IPS-18a (cell line): ENCODE results near the gene TVP23A.

ENCODE experiments used
- H3K27ac ChIP-seq: one replicate; pipeline ENCODE4 v1.5.1; 2013; ENCODE audit warnings: low read length
- H3K27me3 ChIP-seq: one replicate; pipeline ENCODE4 v1.6.1; 2013; ENCODE audit warnings: mild to moderate bottlenecking, low read length; ENCODE audit not compliant: control insufficient read depth, insufficient read depth
- H3K36me3 ChIP-seq: one replicate; pipeline ENCODE4 v1.6.1; 2013; ENCODE audit warnings: low read depth, low read length; ENCODE audit not compliant: control insufficient read depth
- H3K4me1 ChIP-seq: one replicate; pipeline ENCODE4 v1.6.1; 2013; ENCODE audit warnings: low read depth, low read length; ENCODE audit not compliant: control insufficient read depth
- H3K4me3 ChIP-seq: one replicate; pipeline ENCODE4 v1.5.1; 2013; ENCODE audit warnings: low read length
- H3K9ac ChIP-seq: one replicate; pipeline ENCODE4 v1.6.1; 2013; ENCODE audit warnings: mild to moderate bottlenecking, low read length, moderate library complexity
- H3K9me3 ChIP-seq: one replicate; pipeline ENCODE4 v1.6.1; 2013; ENCODE audit warnings: low read depth, low read length; ENCODE audit not compliant: control insufficient read depth

TVP23A gene

DNA sequence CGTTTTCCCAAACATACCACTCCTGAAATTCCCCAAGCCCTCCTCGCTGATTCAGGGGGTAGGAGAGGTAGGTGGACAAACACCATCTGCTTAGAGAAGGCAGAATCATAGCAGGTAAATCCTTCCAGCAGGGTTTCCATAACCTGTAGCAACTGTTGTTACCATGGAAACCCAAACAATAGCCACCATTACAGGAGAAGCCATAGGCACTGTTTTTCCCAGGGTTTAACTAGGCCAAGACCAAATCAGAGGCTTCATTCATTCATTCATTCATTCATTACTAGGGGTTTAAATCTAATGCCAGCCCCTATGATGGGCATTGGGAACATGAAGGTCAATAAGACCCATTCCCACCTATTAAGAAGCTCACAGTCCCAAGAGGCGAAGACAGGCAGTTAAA is 32.9 kb upstream of the TVP23A start:
- H3K9me3 ChIP-seq = no peaks in the 10 kb centered on the region
- H3K27me3 ChIP-seq = no peaks in the 10 kb centered on the region
- H3K4me3 ChIP-seq = no peak overlapping the region
- no peaks in the 10 kb centered on the region for H3K4me1 ChIP-seq
- H3K36me3 ChIP-seq = no peaks in the 10 kb centered on the region
- no peak overlapping the region for H3K9ac ChIP-seq
- no peak overlapping the region for H3K27ac ChIP-seq

DNA sequence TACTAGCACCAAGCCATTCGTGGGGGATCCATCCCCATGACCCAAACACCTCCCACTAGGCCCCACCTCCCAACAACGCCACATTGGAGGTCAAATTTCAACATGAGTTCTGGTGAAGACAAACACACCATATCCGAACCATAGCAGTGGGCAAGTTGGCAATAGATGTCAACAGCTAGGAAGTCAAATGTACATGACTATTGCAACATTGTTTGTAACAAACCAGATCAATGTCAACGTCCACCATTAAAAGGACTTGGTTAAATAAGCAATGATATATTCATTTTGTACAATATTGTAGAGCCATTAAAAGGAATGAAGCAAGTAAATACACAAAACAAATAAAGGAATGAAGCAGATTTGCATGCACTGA is 31.9 kb upstream of the TVP23A start:
- Histone ChIP-seq H3K4me3 (no peak overlapping the region), H3K27me3 (no peaks in the 10 kb centered on the region), H3K9ac (no peak overlapping the region), H3K9me3 (no peaks in the 10 kb centered on the region), H3K36me3 (no peaks in the 10 kb centered on the region), H3K27ac (no peak overlapping the region), H3K4me1 (no peaks in the 10 kb centered on the region)

DNA sequence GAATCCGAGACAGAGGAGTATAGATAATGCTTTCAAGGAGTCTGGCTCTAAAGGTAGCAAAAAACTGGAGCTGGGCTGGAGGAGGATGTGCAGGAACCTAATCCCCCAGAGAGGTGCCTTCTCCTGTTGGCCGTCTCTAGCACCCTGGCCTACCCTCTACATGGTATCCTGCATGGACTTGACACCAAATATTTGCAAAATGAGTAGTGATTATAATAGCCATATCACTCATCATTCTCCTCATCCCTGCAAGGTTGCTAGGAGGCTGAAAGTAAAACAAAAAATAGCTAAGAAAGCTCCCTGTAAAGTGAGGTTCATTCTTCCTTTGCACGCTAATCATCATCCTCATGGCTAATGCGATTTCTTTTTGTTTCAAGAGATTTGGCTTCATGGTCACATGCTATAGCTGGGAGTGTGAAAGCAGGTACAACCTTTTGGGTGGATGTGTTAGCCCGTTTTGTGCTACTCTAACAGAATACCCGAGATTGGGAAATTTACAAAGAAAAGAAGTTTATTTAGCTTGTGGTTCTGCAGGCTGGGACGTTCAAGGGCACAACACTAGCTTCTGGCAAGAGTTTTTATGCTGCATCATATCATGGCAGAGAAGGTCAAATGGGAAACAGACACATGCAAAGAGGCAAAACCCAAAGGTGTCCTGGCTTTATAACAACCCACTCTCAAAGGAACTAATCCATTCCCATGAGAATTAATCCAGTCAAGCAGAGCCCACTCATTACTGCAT is 31.3 kb upstream of the TVP23A start:
- H3K27ac ChIP-seq = no peak overlapping the region
- no peak overlapping the region for H3K9ac ChIP-seq
- no peak overlapping the region for H3K4me3 ChIP-seq
- no peaks in the 10 kb centered on the region for H3K4me1 ChIP-seq
- H3K9me3 ChIP-seq = no peaks in the 10 kb centered on the region
- H3K36me3 ChIP-seq = no peaks in the 10 kb centered on the region
- H3K27me3 ChIP-seq = no peaks in the 10 kb centered on the region

DNA sequence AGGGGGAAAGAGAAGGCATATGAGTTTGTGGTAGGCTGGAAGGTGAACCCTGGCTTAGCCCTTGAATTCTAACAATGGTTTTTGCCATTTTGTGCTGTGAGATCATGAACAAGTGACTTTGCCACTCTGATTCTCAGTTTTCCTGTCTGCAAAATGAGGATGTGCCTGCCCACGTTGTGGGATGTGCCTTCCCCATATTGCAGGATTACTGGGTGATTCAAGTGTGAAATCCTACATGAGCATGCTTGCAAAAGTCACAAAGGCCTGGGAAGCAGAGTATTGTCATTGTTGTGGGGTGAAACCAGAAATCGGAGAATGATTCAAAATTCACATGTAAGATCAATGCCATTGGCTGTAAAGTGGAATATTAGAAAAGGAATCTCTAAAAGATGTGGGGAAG is 28.6 kb upstream of the TVP23A start:
- Histone ChIP-seq H3K27ac (no peak overlapping the region), H3K9ac (no peak overlapping the region), H3K4me3 (no peak overlapping the region), H3K4me1 (no peaks in the 10 kb centered on the region), H3K36me3 (no peaks in the 10 kb centered on the region), H3K27me3 (no peaks in the 10 kb centered on the region), H3K9me3 (no peaks in the 10 kb centered on the region)

DNA sequence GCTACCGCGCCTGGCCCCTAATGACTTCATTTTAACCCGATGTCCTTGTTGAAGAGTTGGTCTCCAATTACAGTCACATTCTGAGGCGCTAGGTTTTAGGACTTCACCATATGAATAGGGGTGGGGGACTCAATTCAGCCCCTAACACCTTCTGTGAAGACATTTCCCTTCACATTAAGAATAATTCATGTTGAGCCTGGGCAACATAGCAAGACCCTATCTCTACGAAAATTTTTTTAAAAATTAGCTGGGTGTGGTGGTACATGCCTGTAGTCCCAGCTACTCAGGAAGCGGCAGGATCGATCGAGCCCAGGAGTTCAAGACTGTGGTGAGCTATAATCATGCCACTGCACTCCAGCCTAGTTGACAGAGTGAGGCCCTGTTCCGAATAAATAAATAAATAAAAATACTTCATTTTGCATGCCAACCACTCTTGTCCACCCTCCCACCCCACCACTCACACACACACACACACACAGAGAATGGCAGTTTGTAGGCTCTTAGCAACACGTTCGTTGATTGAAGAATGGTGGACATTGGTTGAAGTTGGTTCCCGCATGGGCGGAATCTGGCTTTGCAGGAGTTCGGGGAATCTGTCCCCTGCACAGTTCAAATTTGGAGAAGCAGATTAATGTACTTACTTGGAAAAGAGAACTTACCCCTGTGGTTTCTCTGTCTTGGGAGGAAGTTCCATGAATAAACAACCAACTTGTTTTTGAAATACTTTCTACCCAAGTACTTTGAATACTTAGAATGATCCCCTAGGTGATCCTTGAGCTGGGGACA is 27.8 kb upstream of the TVP23A start:
- Histone ChIP-seq H3K27me3 (no peaks in the 10 kb centered on the region), H3K9me3 (no peaks in the 10 kb centered on the region), H3K27ac (no peak overlapping the region), H3K4me3 (no peak overlapping the region), H3K9ac (no peak overlapping the region), H3K4me1 (no peaks in the 10 kb centered on the region), H3K36me3 (no peaks in the 10 kb centered on the region)

DNA sequence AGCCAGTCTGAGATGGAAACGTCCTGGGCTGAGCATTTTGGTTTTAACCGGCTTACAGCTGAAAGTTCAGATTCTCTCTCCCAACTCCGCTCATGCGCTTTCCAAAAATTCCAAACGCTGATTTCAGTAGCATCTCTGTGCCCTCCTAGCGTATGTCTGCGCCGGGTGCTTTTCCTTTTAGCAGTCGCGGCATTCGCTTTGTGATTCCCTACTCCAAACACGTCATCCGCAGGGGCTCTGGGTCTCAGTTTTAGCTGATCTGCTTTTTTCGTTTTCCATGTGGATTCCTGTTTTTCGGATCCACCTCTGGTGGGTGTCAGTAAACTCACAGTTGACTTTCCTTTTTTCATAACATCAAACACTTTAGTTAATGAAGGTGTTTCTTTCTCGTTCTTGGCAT is 22.1 kb upstream of the TVP23A start:
- no peak overlapping the region for H3K27ac ChIP-seq
- no peak overlapping the region for H3K9ac ChIP-seq
- no peak overlapping the region for H3K4me3 ChIP-seq
- H3K4me1 ChIP-seq = peaks cover 4% of the 10 kb centered on the region
- H3K9me3 ChIP-seq = no peaks in the 10 kb centered on the region
- H3K36me3 ChIP-seq = no peaks in the 10 kb centered on the region
- H3K27me3 ChIP-seq = no peaks in the 10 kb centered on the region

DNA sequence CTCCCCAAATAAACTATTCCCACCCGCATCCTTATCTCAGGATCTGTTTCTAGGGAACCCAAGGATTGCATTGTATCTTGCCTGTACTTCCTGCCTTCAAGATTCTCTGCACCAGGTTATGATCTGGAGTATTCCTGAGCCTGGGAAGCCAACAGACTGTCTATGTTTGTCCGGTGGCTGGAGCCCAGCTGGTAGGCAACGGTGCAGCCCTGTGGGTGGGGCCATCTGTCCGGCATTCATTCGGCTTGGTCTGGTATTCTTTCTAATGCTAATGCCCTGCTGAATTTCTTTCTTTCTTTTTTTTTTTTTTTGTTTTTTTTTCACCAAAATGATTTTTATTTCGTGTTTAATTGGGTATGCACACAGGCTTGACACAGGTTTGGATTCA is 20.7 kb upstream of the TVP23A start:
- Histone ChIP-seq H3K4me3 (no peak overlapping the region), H3K27me3 (no peaks in the 10 kb centered on the region), H3K9me3 (no peaks in the 10 kb centered on the region), H3K9ac (no peak overlapping the region), H3K4me1 (peaks cover 4% of the 10 kb centered on the region), H3K36me3 (no peaks in the 10 kb centered on the region), H3K27ac (no peak overlapping the region)

DNA sequence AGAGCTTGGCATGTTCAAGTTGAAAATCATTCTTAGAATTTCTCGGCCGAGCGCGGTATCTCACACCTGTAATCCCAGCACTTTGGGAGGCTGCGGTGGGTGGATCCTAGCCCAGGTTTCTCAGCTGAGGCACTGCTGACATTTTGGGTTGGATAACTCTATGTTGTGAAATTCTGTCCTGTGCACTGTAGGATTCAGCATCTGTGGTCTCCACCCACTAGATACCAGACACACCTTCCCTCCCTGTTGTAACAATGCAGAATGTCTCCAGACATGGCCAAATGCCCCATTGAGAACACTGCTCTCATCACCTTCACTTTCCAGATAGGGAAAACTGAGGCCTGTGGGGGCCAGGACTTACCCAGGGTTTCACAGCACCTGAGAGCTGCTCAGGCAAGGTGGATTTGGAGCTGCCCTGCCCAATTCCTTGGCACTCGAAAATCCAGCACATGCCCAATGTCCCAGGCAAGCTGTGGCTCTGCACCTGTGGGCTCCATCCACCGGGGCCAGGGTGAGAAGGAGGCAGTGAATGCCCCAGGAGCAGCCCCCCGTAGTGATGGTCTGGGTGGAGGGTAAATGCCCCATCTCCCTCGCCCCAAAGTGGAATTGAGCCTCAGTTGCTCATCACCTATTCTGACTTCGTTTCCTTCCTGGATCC is 20.2 kb upstream of the TVP23A start:
- no peak overlapping the region for H3K4me3 ChIP-seq
- no peaks in the 10 kb centered on the region for H3K9me3 ChIP-seq
- H3K9ac ChIP-seq = no peak overlapping the region
- H3K27me3 ChIP-seq = no peaks in the 10 kb centered on the region
- no peak overlapping the region for H3K27ac ChIP-seq
- H3K4me1 ChIP-seq = peaks cover 4% of the 10 kb centered on the region
- no peaks in the 10 kb centered on the region for H3K36me3 ChIP-seq

DNA sequence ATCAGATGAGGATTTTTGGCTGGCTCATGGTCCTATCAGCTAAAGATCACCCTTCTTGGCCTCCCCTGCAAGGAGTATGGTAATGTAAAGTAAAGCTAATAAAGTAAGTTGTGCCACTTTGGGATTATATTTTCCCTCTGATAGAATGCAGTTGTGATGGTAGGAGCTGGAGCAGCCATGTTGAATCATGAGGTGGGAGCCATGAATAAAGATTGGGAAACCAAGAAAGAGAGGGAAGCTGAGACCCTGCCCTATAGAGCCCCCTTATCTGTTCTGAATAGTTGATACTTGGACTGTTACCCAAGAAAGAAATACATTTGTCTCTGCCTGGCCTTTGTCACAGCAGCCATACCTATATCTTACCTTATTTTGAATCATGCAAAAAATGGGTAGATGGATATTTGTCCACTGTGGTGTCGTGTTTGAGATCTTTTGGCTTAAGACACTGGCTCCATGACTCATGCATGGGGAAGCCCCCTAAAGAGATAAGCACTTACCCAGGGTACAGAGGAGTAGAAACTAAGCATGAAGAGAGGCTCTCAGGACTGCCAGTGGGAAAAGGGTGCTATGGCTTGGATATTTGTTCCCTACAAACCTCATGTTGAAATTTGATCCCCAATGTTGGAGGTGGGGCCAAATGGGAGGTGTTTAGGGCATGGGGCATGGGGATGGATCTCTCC is 17.7 kb upstream of the TVP23A start:
- Histone ChIP-seq H3K9ac (no peak overlapping the region), H3K9me3 (no peaks in the 10 kb centered on the region), H3K4me1 (peaks cover 4% of the 10 kb centered on the region), H3K36me3 (no peaks in the 10 kb centered on the region), H3K27ac (no peak overlapping the region), H3K4me3 (no peak overlapping the region), H3K27me3 (no peaks in the 10 kb centered on the region)

DNA sequence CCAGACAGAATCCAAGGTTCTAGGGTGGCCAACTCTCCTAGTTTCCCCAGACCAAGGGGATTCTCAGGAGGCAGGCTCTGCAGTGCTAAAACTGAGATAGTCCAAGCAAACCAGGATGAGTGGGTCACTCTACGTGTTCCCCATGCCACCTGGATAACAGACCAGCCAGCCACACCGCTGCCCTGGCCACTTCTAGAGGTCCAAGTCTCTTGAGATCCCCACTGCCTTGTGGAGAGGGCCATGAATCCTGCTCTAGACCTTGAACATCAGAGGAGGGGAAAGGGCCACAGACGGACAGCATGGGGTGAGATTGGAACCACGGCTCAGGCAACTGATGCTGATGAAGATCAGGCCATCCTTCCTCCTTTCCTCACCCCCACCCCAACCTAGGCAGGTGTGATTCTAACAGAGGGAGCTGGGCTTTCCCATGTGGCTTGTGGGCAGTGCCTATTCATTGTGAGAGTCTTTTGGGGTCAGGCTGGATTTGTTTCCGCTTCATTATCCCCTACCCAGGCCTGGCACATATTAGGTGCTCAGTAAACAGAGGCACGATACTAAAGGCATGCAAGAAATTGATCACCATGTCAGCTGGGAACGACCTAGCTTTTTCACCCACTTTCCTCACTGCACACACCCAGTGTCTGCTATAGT is 16.8 kb upstream of the TVP23A start:
- no peaks in the 10 kb centered on the region for H3K27me3 ChIP-seq
- H3K27ac ChIP-seq = no peak overlapping the region
- no peak overlapping the region for H3K9ac ChIP-seq
- no peaks in the 10 kb centered on the region for H3K9me3 ChIP-seq
- H3K4me3 ChIP-seq = no peak overlapping the region
- H3K36me3 ChIP-seq = no peaks in the 10 kb centered on the region
- peaks cover 4% of the 10 kb centered on the region for H3K4me1 ChIP-seq

DNA sequence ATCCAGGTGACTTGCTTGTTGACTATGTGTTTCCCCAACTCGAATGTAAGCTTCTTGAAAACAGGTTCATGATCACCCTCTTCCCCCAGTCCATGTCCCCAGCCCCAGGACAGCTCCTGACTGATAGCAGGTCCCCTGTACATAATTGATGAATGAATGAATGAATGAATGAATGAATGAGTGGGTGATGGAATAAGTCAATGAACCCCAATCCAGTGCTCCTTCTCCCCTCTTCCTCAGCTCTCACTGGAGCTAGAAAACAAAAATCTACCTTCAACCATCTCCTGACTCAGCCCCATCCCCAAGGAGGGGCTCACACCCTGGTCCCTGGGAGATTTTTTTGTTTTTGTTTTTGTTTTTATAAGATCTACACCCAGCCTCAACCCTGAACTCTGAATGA is 16.2 kb upstream of the TVP23A start:
- Histone ChIP-seq H3K9ac (no peak overlapping the region), H3K27me3 (no peaks in the 10 kb centered on the region), H3K27ac (no peak overlapping the region), H3K4me3 (no peak overlapping the region), H3K4me1 (peaks cover 4% of the 10 kb centered on the region), H3K36me3 (no peaks in the 10 kb centered on the region), H3K9me3 (no peaks in the 10 kb centered on the region)
